ENCODE data around the gene RAC2.
A peak's percentile ranks its signal among the peaks of the same experiment; 100 is the strongest.

RAC2 gene

GRCh38 chr22:37241351-37242142 lies 2.5 kb downstream of the RAC2 start:
- H3K79me2 ChIP-seq (ENCODE audit: insufficient read depth, low read depth) = peaks cover 27% of the 10 kb centered on the region
- H3K27me3 ChIP-seq (ENCODE audit: insufficient read depth, low read depth) = no peaks in the 10 kb centered on the region
- peaks cover 27% of the 10 kb centered on the region for H3K4me1 ChIP-seq (ENCODE audit: low read depth, poor library complexity, severe bottlenecking)
- H2AFZ ChIP-seq (ENCODE audit: low read depth) = no peak overlapping the region
- H3K4me3 ChIP-seq (IDR thresholded peaks at IDR 0.05; ENCODE audit: insufficient read depth, low read depth, low read length) = no peak overlapping the region
- no peak overlapping the region for H3K9ac ChIP-seq
- no peaks in the 10 kb centered on the region; the same call in 1 of the 2 replicates for H3K36me3 ChIP-seq (ENCODE audit: insufficient read depth)
- no peak for TF ChIP-seq CTCF (conservative IDR thresholded peaks at IDR 0.05; ENCODE audit: low read depth, low read length)
- H3K27ac ChIP-seq = peak overlapping the region; percentile 26; the same call in 1 of the 2 replicates
- H3K4me2 ChIP-seq = peak overlapping the region; percentile 97; the same call in 1 of the 2 replicates
- H4K20me1 ChIP-seq (ENCODE audit: insufficient read depth) = no peaks in the 10 kb centered on the region

GRCh38 chr22:37240941-37241320 lies 3.1 kb downstream of the RAC2 start:
- no peak overlapping the region for H3K9ac ChIP-seq
- H3K4me3 ChIP-seq (IDR thresholded peaks at IDR 0.05; ENCODE audit: insufficient read depth, low read depth, low read length) = no peak overlapping the region
- no peaks in the 10 kb centered on the region; the same call in 1 of the 2 replicates for H3K36me3 ChIP-seq (ENCODE audit: insufficient read depth)
- H3K4me1 ChIP-seq (ENCODE audit: low read depth, poor library complexity, severe bottlenecking) = peaks cover 33% of the 10 kb centered on the region
- TF ChIP-seq CTCF (conservative IDR thresholded peaks at IDR 0.05; ENCODE audit: low read depth, low read length) = no peak
- no peak overlapping the region for H3K27ac ChIP-seq
- peaks cover 32% of the 10 kb centered on the region for H3K79me2 ChIP-seq (ENCODE audit: insufficient read depth, low read depth)
- H4K20me1 ChIP-seq (ENCODE audit: insufficient read depth) = no peaks in the 10 kb centered on the region
- H2AFZ ChIP-seq (ENCODE audit: low read depth) = no peak overlapping the region
- no peaks in the 10 kb centered on the region for H3K27me3 ChIP-seq (ENCODE audit: insufficient read depth, low read depth)
- no peak overlapping the region for H3K4me2 ChIP-seq

GRCh38 chr22:37240240-37240940 lies 3.7 kb downstream of the RAC2 start:
- peaks cover 39% of the 10 kb centered on the region for H3K4me1 ChIP-seq (ENCODE audit: low read depth, poor library complexity, severe bottlenecking)
- peaks cover 38% of the 10 kb centered on the region for H3K79me2 ChIP-seq (ENCODE audit: insufficient read depth, low read depth)
- H2AFZ ChIP-seq (ENCODE audit: low read depth) = no peak overlapping the region
- TF ChIP-seq CTCF (conservative IDR thresholded peaks at IDR 0.05; ENCODE audit: low read depth, low read length) = no peak
- no peak overlapping the region for H3K4me2 ChIP-seq
- H3K27me3 ChIP-seq (ENCODE audit: insufficient read depth, low read depth) = no peaks in the 10 kb centered on the region
- no peaks in the 10 kb centered on the region; the same call in 1 of the 2 replicates for H3K36me3 ChIP-seq (ENCODE audit: insufficient read depth)
- H4K20me1 ChIP-seq (ENCODE audit: insufficient read depth) = no peaks in the 10 kb centered on the region
- H3K4me3 ChIP-seq (IDR thresholded peaks at IDR 0.05; ENCODE audit: insufficient read depth, low read depth, low read length) = no peak overlapping the region
- no peak overlapping the region for H3K9ac ChIP-seq
- H3K27ac ChIP-seq = no peak overlapping the region

GRCh38 chr22:37239336-37240239 lies 4.5 kb downstream of the RAC2 start:
- Histone ChIP-seq H3K27ac (no peak overlapping the region), H3K4me1 (ENCODE audit: low read depth, poor library complexity, severe bottlenecking) (peaks cover 42% of the 10 kb centered on the region), H3K36me3 (ENCODE audit: insufficient read depth) (no peaks in the 10 kb centered on the region; the same call in 1 of the 2 replicates), H3K79me2 (ENCODE audit: insufficient read depth, low read depth) (peaks cover 46% of the 10 kb centered on the region), H3K4me2 (no peak overlapping the region), H4K20me1 (ENCODE audit: insufficient read depth) (no peaks in the 10 kb centered on the region), H3K27me3 (ENCODE audit: insufficient read depth, low read depth) (no peaks in the 10 kb centered on the region), H2AFZ (ENCODE audit: low read depth) (no peak overlapping the region), H3K9ac (no peak overlapping the region), H3K4me3 (IDR thresholded peaks at IDR 0.05; ENCODE audit: insufficient read depth, low read depth, low read length) (no peak overlapping the region)
- no peak for TF ChIP-seq CTCF (conservative IDR thresholded peaks at IDR 0.05; ENCODE audit: low read depth, low read length)

All from KMS-11 (cell line).